ENCODE measurements around the gene KAZN.

Gene KAZN

GRCh38 chr1:15107058-15107687 is 508.7 kb downstream of the KAZN start:
- no peaks in the 10 kb centered on the region for H3K36me3 ChIP-seq (ENCODE audit: control insufficient read depth in 2 of 2, insufficient read depth in 1 of 2, low read length in 2 of 2)
- H3K4me3 ChIP-seq (ENCODE audit: low read depth, low read length): no peak overlapping the region
- TF ChIP-seq ZBTB8A (tag by site-specific recombination; IDR thresholded peaks at IDR 0.05) (no peak), ZNF768 (tag by site-specific recombination; IDR thresholded peaks at IDR 0.05) (peak; percentile 60; the same call in 1 of the 2 replicates)
- no peaks in the 10 kb centered on the region for H3K4me1 ChIP-seq (ENCODE audit: control insufficient read depth, insufficient read depth, low read length)
- CTCF ChIA-PET: interaction anchor here (0.5 to 2.5 kb wide), 5 partner anchors 7 to 197 kb away, joined by 4 to 9 read pairs (median 5); no protein-coding TSS in a partner anchor
- no peaks in the 10 kb centered on the region for H3K9me3 ChIP-seq (ENCODE audit: control insufficient read depth, insufficient read depth, low read depth, low read length)
- POLR2A ChIA-PET: no interaction called here
- no peak overlapping the region for H3K27ac ChIP-seq (ENCODE audit: extremely low read depth, low read depth, low read length)

DNA sequence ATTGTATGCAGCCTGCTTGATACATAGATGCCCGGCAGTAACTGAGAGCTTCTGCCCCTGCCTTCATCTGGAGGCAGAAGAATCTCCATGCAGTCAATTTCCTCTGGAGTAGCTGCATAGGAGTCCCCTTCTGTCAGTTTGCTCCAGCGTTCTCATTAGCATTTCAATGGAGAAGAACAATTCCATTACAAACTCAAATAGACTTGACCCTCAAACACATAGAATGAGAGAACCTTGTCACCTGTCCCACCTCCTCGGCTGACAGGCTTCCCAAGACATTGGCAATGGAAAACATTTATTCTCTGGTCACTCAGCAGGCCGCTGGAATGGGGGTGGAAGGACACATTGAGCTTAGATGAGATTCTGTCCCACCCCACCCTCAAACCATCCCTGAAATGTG is 509.4 kb downstream of the KAZN start:
- H3K36me3 ChIP-seq (ENCODE audit: control insufficient read depth in 2 of 2, insufficient read depth in 1 of 2, low read length in 2 of 2): no peaks in the 10 kb centered on the region
- ChIA-PET POLR2A (no interaction called here), CTCF (interaction anchor here (0.5 to 2.5 kb wide), 5 partner anchors 8 to 280 kb away, joined by 3 to 9 read pairs (median 5); no protein-coding TSS in a partner anchor)
- no peaks in the 10 kb centered on the region for H3K9me3 ChIP-seq (ENCODE audit: control insufficient read depth, insufficient read depth, low read depth, low read length)
- H3K4me1 ChIP-seq (ENCODE audit: control insufficient read depth, insufficient read depth, low read length): no peaks in the 10 kb centered on the region
- no peak overlapping the region for H3K27ac ChIP-seq (ENCODE audit: extremely low read depth, low read depth, low read length)
- H3K4me3 ChIP-seq (ENCODE audit: low read depth, low read length): no peak overlapping the region
- TF ChIP-seq ZNF311 (tag by site-specific recombination; IDR thresholded peaks at IDR 0.05; ENCODE audit: borderline replicate concordance): no peak

DNA sequence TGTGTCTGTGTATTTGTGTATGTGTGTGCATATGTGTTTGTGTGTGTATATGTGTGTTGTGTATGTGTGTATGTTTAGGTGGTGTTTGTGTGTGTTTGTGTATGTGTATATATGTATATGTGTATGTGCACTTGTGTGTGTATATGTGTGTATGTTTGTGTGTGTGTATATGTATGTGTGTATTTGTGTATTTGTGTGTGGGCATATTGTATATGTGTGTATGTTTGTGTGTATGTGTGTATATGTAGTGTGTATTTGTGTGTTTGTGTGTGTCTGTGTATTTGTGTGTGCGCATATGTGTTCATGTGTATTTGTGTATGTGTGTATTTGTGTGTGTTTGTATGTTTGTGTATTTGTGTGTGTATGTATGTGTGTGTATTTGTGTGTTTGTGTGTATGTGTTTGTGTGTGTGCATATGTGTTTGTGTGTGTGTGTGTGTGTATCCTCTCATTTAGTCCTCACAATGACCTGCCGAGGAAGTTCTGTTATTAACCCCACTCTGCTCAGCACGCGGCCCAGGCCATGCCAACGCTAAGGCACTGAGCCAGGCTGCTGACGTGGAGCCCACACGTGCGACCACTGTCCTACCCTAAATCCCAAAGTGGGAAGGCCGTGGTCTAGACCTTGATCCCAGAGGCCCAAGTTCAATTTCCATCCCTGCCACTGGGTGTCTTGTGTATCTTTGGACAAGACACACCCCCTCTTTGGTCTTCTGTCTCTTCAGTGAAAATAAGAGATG is 511.8 kb downstream of the KAZN start:
- H3K4me1 ChIP-seq (ENCODE audit: control insufficient read depth, insufficient read depth, low read length): no peaks in the 10 kb centered on the region

GRCh38 chr1:15110867-15111230 is 512.4 kb downstream of the KAZN start:
- CTCF ChIA-PET: interaction anchor here (0.6 to 2.6 kb wide), 4 partner anchors 13 to 997 kb away, joined by 3 to 10 read pairs (median 3); no protein-coding TSS in a partner anchor
- no peak overlapping the region for H3K27ac ChIP-seq (ENCODE audit: extremely low read depth, low read depth, low read length)
- no peaks in the 10 kb centered on the region for H3K9me3 ChIP-seq (ENCODE audit: control insufficient read depth, insufficient read depth, low read depth, low read length)
- POLR2A ChIA-PET: interaction anchor here (0.8 kb wide), 1 partner anchor 21 kb away, joined by 4 read pairs; no protein-coding TSS in a partner anchor
- H3K4me3 ChIP-seq (ENCODE audit: low read depth, low read length): no peak overlapping the region
- H3K36me3 ChIP-seq (ENCODE audit: control insufficient read depth in 2 of 2, insufficient read depth in 1 of 2, low read length in 2 of 2): no peaks in the 10 kb centered on the region
- no peaks in the 10 kb centered on the region for H3K4me1 ChIP-seq (ENCODE audit: control insufficient read depth, insufficient read depth, low read length)
- TF ChIP-seq, protein P1, sequence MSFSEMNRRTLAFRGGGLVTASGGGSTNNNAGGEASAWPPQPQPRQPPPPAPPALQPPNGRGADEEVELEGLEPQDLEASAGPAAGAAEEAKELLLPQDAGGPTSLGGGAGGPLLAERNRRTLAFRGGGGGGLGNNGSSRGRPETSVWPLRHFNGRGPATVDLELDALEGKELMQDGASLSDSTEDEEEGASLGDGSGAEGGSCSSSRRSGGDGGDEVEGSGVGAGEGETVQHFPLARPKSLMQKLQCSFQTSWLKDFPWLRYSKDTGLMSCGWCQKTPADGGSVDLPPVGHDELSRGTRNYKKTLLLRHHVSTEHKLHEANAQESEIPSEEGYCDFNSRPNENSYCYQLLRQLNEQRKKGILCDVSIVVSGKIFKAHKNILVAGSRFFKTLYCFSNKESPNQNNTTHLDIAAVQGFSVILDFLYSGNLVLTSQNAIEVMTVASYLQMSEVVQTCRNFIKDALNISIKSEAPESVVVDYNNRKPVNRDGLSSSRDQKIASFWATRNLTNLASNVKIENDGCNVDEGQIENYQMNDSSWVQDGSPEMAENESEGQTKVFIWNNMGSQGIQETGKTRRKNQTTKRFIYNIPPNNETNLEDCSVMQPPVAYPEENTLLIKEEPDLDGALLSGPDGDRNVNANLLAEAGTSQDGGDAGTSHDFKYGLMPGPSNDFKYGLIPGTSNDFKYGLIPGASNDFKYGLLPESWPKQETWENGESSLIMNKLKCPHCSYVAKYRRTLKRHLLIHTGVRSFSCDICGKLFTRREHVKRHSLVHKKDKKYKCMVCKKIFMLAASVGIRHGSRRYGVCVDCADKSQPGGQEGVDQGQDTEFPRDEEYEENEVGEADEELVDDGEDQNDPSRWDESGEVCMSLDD (tag by site-specific recombination; IDR thresholded peaks at IDR 0.05): no peak
- TF ChIP-seq ZBTB11 (tag by site-specific recombination; conservative IDR thresholded peaks at IDR 0.05; ENCODE audit: low read depth) (no peak), ZFP69B (tag by site-specific recombination; IDR thresholded peaks at IDR 0.05) (no peak), ZNF548 (tag by site-specific recombination; IDR thresholded peaks at IDR 0.05) (no peak), ZNF596 (tag by site-specific recombination; IDR thresholded peaks at IDR 0.05) (no peak), ZNF19 (tag by site-specific recombination; IDR thresholded peaks at IDR 0.05; ENCODE audit: low read depth) (no peak)

More for the DNA sequence above, 511.8 kb downstream of the KAZN start:
- ChIA-PET POLR2A (interaction anchor here (0.8 kb wide), 1 partner anchor 21 kb away, joined by 4 read pairs; no protein-coding TSS in a partner anchor), CTCF (interaction anchor here (0.6 to 2.6 kb wide), 3 partner anchors 12 to 996 kb away, joined by 3 to 10 read pairs (median 3); no protein-coding TSS in a partner anchor)
- no peak overlapping the region for H3K4me3 ChIP-seq (ENCODE audit: low read depth, low read length)
- H3K9me3 ChIP-seq (ENCODE audit: control insufficient read depth, insufficient read depth, low read depth, low read length): no peaks in the 10 kb centered on the region
- no peak overlapping the region for H3K27ac ChIP-seq (ENCODE audit: extremely low read depth, low read depth, low read length)
- H3K36me3 ChIP-seq (ENCODE audit: control insufficient read depth in 2 of 2, insufficient read depth in 1 of 2, low read length in 2 of 2): no peaks in the 10 kb centered on the region
- peak; percentile 78 for TF ChIP-seq ZSCAN4 (tag by site-specific recombination; IDR thresholded peaks at IDR 0.05)
- TF ChIP-seq, protein P2, sequence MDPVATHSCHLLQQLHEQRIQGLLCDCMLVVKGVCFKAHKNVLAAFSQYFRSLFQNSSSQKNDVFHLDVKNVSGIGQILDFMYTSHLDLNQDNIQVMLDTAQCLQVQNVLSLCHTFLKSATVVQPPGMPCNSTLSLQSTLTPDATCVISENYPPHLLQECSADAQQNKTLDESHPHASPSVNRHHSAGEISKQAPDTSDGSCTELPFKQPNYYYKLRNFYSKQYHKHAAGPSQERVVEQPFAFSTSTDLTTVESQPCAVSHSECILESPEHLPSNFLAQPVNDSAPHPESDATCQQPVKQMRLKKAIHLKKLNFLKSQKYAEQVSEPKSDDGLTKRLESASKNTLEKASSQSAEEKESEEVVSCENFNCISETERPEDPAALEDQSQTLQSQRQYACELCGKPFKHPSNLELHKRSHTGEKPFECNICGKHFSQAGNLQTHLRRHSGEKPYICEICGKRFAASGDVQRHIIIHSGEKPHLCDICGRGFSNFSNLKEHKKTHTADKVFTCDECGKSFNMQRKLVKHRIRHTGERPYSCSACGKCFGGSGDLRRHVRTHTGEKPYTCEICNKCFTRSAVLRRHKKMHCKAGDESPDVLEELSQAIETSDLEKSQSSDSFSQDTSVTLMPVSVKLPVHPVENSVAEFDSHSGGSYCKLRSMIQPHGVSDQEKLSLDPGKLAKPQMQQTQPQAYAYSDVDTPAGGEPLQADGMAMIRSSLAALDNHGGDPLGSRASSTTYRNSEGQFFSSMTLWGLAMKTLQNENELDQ (tag by site-specific recombination; IDR thresholded peaks at IDR 0.05; ENCODE audit: low read depth): no peak

Measured in HEK293 (cell line).